Measurements from ENCODE around the gene PACS2.
A peak's percentile ranks its signal among the peaks of the same experiment; 100 is the strongest.

Gene PACS2

GRCh38 chr14:105412771-105413543, 98.4 kb downstream of the PACS2 start:
- ChIA-PET CTCF (interaction anchor here (0.9 to 3.4 kb wide), 4 partner anchors 9 to 68 kb away, joined by 4 to 13 read pairs (median 6); no protein-coding TSS in a partner anchor), POLR2A (no interaction called here)
- DNase-seq (ENCODE audit: extremely low spot score): no peak
- TF ChIP-seq, protein P1, sequence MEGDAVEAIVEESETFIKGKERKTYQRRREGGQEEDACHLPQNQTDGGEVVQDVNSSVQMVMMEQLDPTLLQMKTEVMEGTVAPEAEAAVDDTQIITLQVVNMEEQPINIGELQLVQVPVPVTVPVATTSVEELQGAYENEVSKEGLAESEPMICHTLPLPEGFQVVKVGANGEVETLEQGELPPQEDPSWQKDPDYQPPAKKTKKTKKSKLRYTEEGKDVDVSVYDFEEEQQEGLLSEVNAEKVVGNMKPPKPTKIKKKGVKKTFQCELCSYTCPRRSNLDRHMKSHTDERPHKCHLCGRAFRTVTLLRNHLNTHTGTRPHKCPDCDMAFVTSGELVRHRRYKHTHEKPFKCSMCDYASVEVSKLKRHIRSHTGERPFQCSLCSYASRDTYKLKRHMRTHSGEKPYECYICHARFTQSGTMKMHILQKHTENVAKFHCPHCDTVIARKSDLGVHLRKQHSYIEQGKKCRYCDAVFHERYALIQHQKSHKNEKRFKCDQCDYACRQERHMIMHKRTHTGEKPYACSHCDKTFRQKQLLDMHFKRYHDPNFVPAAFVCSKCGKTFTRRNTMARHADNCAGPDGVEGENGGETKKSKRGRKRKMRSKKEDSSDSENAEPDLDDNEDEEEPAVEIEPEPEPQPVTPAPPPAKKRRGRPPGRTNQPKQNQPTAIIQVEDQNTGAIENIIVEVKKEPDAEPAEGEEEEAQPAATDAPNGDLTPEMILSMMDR (IDR thresholded peaks at IDR 0.05; ENCODE audit: control extremely low read depth, extremely low read depth, low read depth, missing control alignments): no peak

GRCh38 chr14:105413544-105413886, 99.0 kb downstream of the PACS2 start:
- TF ChIP-seq, protein P1 (IDR thresholded peaks at IDR 0.05; ENCODE audit: control extremely low read depth, extremely low read depth, low read depth, missing control alignments): no peak
- POLR2A ChIA-PET: no interaction called here
- DNase-seq (ENCODE audit: extremely low spot score): no peak
- CTCF ChIA-PET: interaction anchor here (1.3 to 3.4 kb wide), 2 partner anchors 10 to 15 kb away, joined by 4 to 13 read pairs; no protein-coding TSS in a partner anchor

DNA sequence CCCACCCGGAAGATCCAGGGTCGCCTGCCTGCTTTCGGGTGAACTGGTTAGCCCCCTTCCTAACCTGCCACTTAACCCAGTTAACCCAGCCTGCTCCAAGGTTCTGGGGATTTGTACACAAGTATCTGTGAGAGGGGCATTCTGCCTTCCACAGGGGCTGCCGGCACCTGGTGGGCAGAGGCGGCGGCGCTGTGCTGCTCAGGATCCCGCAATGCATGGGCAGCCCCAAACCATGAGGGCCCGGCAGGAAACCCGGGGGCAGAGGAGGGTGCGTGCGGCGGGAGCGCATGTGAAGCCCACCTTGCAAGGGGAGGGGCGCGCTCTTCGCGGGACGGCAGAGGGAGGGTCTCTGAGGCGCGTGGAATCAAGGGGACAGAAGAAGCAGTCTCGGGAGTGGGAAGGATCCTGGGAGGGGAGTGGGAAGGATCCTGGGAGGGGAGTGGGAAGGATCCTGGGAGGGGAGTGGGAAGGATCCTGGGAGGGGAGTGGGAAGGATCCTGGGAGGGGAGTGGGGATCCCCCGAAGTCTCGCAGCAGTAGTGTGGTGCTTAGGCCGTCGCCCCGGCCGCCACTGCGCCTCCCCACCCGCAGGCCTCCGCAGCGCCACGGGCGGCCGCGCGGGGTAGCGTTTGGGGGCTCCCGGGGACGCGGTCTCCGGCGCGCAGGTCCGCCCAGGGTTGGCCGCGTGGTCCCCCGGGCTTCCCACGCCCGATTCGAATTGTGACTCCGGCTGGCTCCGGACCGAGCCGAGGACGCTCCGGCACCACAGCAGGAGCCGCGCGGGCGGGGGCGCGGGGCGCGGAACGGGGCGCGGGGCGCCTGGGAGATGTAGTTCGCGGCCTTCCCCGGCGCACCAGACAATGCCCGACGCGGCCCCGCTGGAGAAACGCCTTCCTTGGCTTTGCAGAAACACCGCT, 100.2 kb downstream of the PACS2 start:
- TF ChIP-seq, protein P1 (IDR thresholded peaks at IDR 0.05; ENCODE audit: control extremely low read depth, extremely low read depth, low read depth, missing control alignments): peak; percentile 69
- CTCF ChIA-PET: interaction anchor here (0.9 to 3.4 kb wide), 6 partner anchors 11 to 74 kb away, joined by 3 to 13 read pairs (median 4); no protein-coding TSS in a partner anchor
- POLR2A ChIA-PET: no interaction called here
- peak; percentile 85 for DNase-seq (ENCODE audit: extremely low spot score)

GRCh38 chr14:105415481-105416428, 101.2 kb downstream of the PACS2 start:
- TF ChIP-seq, protein P1 (IDR thresholded peaks at IDR 0.05; ENCODE audit: control extremely low read depth, extremely low read depth, low read depth, missing control alignments): no peak
- DNase-seq (ENCODE audit: extremely low spot score): no peak
- ChIA-PET POLR2A (no interaction called here), CTCF (interaction anchor here (0.9 to 2.8 kb wide), 7 partner anchors 9 to 73 kb away, joined by 3 to 11 read pairs (median 3); no protein-coding TSS in a partner anchor)

- ChIA-PET CTCF (interaction anchor here (1.2 to 2.8 kb wide), 3 partner anchors 10 to 73 kb away, joined by 3 to 11 read pairs (median 8); no protein-coding TSS in a partner anchor), POLR2A (no interaction called here)
- TF ChIP-seq, protein P1 (IDR thresholded peaks at IDR 0.05; ENCODE audit: control extremely low read depth, extremely low read depth, low read depth, missing control alignments): no peak
- DNase-seq (ENCODE audit: extremely low spot score): no peak
These were observed 102.1 kb downstream of the PACS2 start for GRCh38 chr14:105416671-105417070.

Data from GM10248 (cell line).